GM12874 (cell line): ENCODE measurements around the gene MTA3.

ENCODE experiments used
- CTCF ChIP-seq: IDR thresholded peaks from 2 replicates; pipeline ENCODE4 v1.5.1; 2011; ENCODE audit warnings: low read depth, mild to moderate bottlenecking, control low read depth, low read length, moderate library complexity; ENCODE audit not compliant: insufficient read depth

The MTA3 gene

GRCh38 chr2:42784204-42784880, 215.9 kb downstream of the MTA3 start:
- no peak for TF ChIP-seq CTCF

GRCh38 chr2:42786561-42787345, 218.3 kb downstream of the MTA3 start:
- no peak for TF ChIP-seq CTCF

GRCh38 chr2:42787424-42787787, 219.0 kb downstream of the MTA3 start:
- TF ChIP-seq CTCF = no peak

- no peak for TF ChIP-seq CTCF
Measured at GRCh38 chr2:42787788-42788477, 219.5 kb downstream of the MTA3 start.

- TF ChIP-seq CTCF = no peak
Measured at GRCh38 chr2:42788478-42788793, 220.0 kb downstream of the MTA3 start.

- TF ChIP-seq CTCF = no peak
Measured at GRCh38 chr2:42788882-42789281, 220.4 kb downstream of the MTA3 start.

GRCh38 chr2:42789751-42790150, 221.3 kb downstream of the MTA3 start:
- TF ChIP-seq CTCF = no peak
